Posterior vena cava (tissue), 2 donors: ENCODE measurements around the gene THAP7. TPM values are rescaled to one million over a fixed set of nuclear protein-coding genes. Genes with fewer than 3 reads are reported as not detected.
"Not testable (repeated sequence)": the region's sequence is repeated elsewhere in the genome, so short reads cannot be mapped to it uniquely, and the experiment has no call there.

Source experiments
- DNase-seq: peaks from one replicate; pipeline ENCODE4 v3.0.0-alpha.2; 2020; ENCODE audit warnings: low spot score
- intact Hi-C, 2 donors: fragments of 100-400 bp; cut with DNase I; formaldehyde crosslinking; loops; one replicate each; pipeline versions ENCODE4 v1.14.1 to v1.14.2; 2022 to 2023
- total RNA-seq, 2 donors: library from RNA; stranded (reverse); fragmentation: NEBNext Ultra II Directional; extraction: Animal tissue kit (Norgen Biotek cat#: 25700); gene quantifications; one replicate each; pipeline ENCODE4 v1.2.1, GENCODE V29; 2021
- donor health status: DM: yes; HTN: yes; CAD: no.
- donor health status: DM: yes; HTN: yes; CAD: no.

Gene THAP7
- total RNA-seq, 2 donors from 2014 or later, result 16.4 to 20.5 TPM

DNA sequence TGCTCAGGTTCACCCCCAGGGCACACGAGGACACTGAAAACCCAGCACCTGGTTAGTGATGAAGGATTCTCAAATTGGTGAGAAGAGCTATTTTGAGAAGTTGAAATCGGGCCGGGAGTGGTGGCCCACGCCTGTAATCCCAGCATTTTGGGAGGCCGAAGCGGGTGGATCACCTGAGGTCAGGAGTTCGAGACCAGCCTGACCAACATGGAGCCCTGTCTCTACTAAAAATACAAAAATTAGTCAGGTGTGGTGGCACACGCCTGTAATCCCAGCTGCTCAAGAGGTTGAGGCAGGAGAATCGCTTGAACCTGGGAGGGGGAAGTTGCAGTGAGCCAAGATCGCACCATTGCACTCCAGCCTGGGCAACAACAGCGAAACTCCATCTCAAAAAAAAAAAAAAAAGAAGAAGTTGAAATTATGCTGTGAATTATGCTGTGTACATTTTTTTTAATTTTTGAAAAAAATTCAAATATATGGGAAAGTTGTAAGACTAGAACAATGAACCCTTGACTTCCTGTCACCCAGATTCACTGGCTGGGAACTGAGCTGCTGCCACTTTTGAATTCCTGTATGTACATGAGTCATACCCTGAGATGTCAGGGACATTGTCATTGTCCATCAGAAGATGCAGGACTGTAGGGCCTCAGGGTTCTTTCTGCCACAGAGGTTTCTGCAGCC is 29.8 kb downstream of the THAP7 start:
- DNase-seq, intact Hi-C loops: not testable (repeated sequence)

DNA sequence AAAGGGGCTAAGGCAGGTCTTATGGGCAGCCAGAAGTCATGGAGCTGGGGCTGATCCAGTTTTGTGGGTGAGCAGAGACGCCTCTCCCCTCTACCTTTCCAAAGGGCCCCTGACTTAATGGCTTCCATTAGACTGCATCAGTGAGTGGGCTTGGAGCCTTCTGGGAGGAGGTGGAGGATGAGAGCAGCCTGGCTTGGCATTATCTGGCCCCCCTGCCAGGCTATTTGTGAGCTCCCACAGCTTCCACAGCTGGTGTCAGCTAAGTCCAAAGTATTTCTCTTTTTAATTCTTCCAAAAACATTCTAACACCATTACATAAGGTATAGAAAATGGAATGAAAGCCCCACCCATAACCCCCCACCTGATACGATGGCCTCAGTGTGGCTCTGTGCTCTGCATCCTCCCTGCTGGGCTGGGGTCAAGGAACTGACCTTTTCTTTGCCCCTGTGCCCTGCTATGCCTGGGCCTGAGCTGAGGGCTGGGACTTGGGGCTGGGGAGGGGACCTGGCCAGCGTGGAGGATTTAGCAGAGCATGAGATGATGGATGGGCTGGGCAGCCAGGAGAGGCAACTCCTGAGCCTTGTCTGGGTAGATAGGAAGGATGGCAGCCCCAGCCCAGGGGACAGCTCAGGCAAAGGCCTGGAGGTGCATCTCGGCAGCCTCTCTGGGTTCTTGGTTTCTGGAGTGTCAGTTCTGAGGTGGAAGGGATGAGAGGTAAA is 30.8 kb downstream of the THAP7 start:
- intact Hi-C loops, result no loop called here

DNA sequence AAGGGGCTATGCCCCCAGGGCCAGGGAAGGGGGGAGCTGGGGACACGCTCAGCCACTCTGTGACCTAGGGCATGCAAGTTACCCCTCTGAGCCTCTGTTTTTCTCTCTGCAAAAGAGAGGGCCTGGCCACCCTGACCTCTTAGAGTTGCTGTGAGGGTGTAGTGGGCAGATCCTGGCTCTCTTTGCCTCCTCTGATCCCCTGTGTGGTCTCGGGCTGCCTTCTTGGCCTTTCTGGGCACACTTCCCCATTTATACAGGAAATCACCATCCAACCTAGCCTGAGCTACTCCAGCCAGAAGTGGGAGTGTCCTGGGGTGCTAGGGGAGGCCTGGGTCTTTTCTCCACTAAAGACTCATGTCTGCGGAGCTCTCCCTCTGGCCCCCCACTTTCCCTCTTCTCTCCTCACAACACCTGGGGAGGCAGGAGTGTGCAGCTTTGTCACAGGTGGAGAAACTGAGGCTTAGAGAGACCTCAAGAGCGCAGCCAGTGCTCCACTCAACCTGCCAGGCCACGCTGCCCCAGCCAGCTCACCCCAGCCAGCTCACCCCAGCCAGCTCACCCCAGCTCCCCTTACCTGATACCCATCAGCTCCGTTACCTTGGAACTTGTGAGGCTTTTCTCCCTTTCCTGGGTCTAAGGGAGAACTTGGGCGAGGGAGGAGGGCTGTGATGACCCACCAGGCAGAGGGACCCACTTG is 33.5 kb downstream of the THAP7 start:
- intact Hi-C loops, result no loop called here
- no peak for DNase-seq

More for the DNA sequence above, 30.8 kb downstream of the THAP7 start:
- DNase-seq, result no peak

DNA sequence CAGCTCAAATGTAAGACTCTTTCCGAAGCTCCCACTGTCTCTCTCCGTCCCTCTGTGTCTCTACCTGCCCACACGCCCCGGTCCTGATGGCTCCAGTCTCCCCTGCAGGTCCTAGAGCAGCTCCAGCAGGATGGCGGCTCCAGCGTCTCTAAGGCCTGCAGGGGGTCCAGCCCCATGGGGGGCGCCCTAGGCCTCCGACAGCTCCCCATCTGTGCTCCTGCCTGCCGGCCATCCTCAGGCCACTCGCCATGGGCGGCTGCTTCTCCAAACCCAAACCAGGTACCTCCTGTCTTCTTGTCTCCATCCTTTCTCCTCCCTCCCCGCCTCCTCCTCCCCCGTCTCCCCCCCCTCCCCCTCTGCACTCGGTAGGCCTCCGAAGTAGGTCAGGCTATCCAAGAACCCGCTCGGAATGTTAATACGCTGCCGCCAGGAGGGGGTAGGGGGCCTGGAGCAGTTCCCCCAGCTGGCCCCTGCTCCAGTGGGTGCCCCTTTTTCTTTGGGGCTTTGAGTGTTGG is 34.2 kb downstream of the THAP7 start:
- intact Hi-C loops, result no loop called here
- DNase-seq, result no peak

DNA sequence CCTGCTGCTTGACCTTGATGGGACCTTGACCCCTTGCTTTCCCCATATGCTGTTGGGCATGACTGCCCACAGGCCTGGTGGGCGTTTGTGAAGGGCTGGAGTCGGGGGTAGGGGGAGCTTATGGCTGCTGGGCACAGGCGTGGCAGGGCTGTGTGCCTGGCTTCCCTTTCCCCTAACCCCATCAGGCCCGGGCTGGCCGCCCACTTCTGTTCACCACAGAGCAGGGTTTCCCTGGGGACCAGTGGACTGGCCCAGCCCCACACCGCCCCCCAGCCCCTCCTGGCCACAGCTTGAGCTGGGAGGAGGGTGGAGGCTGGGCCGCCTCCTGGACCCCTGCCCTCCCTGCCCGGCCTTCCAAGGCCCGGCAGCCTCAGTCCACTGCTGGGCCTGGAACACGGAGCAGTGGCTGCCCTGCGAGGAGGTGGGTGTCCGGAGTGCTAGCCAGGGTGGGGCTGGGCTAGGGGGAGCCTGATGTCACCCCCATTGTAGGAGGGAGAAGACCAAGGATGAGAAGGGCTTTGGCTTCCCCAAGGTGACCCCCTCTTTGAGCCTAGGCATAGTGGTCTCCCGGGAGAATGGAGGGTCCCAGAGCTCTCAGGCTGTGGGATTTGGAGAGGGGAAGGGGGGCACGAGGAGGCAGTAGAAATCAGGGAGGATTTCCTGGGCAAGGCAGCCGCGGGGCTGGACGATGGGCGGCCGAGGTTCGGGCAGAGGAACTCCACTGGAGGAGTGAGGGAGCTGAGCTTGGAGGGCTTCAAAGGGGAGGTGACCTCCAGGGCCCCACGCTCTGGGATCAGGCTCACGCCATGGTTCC is 34.8 kb downstream of the THAP7 start, which contains the start of gene AIFM3:
Gene AIFM3 (plus strand): TSS at position 373 of the 814 bp plus-strand sequence. CDS start 690 bp downstream, outside the sequence.
- intact Hi-C loops, result no loop called here
- DNase-seq, result no peak

DNA sequence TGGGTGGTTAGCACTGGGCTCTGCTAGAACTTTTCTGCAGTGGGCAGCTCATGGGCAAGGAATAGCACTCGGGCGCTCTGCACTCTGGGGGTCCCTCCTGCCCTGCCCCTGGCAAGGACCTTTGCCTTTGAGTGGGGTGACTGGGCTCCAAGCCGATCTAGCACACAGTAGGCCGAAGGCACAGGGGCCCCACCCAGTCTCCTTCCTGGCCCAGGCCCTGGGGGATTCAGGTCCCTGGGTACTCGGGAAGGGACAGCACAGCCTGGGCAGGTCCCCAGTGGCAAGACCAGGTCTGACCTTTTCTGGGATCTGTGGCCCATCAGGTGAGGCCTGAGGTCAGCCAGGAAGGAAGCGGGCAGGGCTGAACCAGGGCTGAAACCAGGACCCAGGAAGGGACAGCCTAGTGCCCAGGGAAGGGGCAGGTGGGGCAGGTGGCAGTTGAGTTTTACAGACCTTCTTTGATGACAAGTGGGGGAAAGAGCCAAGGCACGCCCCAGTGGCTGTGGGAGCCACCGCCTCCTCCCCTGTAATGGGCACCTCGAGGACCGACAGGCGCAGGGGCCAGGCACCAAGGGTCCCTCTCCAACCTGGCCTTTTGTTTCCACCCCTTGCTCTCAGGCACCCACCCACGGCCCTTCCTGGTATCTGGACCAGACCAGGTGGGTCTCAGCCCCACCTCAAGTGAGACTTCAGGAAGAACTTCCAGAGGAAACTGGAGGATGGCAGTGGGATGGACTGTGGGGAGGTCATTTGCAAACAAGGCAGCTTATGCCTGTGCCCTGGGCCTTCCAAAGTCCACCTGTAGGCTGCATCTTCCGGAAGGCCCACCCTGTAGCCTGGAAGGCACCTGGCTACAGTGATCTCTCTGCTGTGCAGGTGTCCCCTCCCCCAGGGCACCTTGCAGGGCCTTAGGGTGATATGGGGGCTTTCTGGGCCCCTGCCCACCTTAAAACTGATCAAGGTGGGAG is 35.7 kb downstream of the THAP7 start:
- no peak for DNase-seq
- intact Hi-C loops, result loop anchor here in 1 of 2 donors (2.0 kb wide), 2 partner anchors 17 to 33 kb away; no protein-coding TSS in a partner anchor

DNA sequence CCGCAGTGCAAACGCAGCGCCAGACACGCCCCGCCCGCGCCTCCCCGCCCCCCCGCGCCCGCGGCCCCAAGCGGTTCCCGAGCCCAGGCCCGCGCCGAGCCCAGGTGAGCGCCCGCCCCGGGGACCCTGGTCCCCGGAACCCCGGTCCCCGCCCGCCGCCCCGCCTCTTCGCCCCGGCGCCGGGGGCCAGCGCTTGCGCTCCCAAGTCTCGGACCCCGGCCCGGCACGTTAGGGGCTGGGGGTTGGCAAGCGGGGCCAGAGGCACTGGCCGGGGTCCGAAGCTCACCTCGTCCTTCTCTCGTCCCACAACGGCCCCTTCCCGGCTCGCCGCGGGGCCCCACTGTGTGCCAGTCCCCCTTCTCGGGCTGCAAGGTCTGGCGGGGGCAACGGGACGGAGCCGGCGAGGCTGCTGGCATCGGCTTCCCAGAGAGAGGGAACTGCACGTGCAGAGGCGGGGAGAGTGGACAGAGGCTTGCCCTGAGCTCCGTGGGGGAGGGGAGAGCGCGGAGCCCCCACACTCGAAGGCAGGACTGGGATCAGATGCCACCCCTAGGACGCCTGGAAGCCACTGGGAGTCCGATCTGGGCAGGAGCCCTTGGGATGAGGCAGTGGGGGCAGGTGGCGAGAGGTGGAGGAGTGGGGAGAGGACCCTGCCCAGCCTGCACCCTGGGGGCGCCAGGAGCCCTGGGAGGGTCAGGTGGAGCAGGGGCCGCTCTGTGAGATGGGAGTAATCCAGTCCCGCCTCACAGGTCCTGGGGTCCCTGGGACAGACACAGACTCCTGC is 36.6 kb downstream of the THAP7 start:
- DNase-seq, result no peak
- intact Hi-C loops, result loop anchor here in 1 of 2 donors (2.0 kb wide), 2 partner anchors 16 to 32 kb away; no protein-coding TSS in a partner anchor

DNA sequence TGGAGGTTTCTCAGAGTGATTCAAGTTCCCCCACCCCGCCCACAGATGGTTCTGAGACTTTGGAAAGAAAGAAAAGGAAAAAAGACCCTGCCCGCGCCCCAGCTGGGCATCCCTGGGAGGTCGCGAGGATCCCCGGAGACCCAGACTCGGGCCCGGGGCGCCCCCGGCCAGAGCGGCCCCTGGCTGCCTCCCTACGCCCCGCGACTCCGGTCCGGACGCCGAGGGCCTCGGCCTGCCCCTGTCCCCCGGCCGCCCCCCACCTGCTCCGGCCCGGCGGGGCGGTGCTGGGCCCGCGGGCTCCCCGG is 37.2 kb downstream of the THAP7 start:
- intact Hi-C loops, result loop anchor here in 1 of 2 donors (2.0 kb wide), 2 partner anchors 16 to 32 kb away; no protein-coding TSS in a partner anchor
- no peak for DNase-seq

DNA sequence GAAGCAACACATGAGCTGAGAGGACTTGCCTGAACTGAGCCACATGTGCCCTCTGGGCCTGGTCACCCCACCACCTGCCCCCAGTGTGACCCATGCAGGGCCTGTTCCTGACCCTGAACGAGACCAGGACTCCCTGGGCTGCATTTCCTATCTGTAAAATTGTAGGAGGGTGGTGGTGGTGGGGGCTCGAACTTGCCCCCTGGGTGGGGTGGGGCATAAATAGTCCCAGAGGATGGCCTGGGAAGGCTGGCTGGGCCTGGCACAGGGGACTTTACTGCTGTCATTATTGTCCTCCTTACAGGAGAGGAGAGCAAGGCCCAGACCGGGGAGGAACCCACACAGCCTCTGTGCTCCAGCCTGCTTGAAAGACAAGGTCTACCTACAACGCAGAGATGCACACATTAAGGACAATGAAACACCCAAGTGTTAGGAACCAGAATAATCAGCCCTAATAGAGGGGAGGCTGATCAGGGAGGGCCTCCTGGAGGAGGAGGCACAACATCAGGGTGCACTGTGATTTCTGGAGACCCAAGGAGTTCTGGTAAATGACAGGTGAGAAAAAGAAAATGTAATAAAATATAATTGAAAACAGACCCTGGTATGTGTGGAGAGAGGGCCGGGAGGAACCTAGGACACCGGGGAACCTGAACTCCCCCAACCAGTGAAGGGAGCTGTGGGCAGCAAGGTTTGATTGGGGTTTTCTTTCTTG is 37.7 kb downstream of the THAP7 start:
- intact Hi-C loops, result loop anchor here in 1 of 2 donors (2.0 kb wide), 2 partner anchors 15 to 31 kb away; no protein-coding TSS in a partner anchor
- DNase-seq, result no peak

DNA sequence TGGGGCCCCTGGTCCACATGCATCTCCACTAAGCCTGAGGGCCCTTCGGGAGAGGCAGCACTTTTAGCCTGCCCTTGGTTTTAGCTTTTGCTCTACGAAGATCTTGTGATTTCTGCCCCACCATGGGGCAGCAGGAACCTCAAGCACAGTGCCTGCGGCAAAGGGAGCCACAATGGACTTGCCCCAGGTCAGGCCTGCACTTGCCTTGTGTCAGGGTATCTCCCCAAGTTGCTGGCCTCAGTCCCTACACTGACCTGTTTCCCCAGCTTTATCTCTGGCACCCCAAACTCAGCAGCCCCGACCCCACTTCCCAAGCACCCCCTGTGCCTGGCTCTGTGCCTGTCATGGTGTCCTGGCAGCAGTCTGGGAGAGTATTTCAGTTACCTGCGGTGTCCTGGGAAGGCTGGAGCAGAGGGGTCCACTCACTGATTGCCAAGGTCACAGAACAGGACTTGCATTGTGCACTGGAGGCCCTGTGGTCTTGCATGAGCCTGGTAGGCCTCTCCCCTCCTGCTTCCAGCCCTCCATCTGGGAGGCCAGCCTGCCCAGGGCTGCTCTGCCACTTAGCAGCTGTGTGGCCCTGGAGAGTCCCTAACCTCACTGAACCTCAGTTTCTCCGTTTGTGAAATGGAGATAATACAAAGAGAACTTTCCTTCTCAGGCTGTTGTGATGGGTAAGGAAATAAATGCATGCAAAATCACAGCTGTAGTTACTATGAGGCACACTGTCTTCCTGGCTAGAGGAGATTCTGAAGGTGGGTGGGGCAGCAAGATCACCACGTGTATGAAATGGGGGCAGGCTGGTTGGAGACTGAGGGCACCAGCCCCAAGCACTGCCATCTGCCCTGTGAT is 38.5 kb downstream of the THAP7 start:
- no peak for DNase-seq
- intact Hi-C loops, result loop anchor here in 1 of 2 donors (2.0 kb wide), 2 partner anchors 15 to 31 kb away; no protein-coding TSS in a partner anchor

DNA sequence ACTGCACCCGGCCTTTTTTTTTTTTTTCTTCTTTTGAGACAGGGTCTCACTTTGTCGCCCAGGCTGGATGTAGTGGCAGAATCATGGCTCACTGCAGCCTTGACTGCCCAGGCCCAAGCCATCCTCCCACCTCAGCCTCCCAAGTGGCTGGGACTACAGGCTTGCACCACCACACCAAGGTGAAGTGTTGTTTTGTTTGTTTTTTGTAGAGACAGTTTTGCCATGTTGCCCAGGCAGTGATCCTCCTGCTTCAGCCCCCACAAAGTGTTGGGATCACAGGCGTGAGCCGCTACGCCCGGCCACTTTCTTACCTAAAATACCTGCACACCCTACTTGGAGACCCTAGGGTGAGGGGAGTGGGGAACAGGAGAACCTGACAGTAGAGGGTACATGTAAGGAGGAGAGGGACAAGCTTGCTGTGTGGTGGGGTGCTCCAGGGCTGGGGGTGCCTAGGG is 39.4 kb downstream of the THAP7 start:
- intact Hi-C loops, result no loop called here
- DNase-seq, result no peak

DNA sequence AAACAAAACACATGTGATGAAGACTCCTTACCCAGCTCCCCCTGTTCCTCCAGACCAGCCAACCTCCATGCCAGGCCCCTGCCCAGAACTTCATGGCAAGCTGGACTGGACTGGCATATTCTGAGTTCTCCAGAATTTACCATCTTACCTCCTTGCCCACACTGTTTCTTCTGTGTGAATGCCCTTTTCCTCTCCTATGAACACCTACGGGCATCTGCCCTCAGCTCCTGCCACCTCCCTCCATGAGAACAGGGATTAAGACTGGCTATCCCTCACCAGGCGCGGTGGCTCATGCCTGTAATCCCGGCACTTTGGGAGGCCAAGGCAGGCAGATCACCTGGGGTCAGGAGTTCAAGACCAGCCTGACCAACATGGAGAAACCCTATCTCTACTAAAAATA is 41.3 kb downstream of the THAP7 start:
- intact Hi-C loops, result no loop called here
- no peak for DNase-seq

DNA sequence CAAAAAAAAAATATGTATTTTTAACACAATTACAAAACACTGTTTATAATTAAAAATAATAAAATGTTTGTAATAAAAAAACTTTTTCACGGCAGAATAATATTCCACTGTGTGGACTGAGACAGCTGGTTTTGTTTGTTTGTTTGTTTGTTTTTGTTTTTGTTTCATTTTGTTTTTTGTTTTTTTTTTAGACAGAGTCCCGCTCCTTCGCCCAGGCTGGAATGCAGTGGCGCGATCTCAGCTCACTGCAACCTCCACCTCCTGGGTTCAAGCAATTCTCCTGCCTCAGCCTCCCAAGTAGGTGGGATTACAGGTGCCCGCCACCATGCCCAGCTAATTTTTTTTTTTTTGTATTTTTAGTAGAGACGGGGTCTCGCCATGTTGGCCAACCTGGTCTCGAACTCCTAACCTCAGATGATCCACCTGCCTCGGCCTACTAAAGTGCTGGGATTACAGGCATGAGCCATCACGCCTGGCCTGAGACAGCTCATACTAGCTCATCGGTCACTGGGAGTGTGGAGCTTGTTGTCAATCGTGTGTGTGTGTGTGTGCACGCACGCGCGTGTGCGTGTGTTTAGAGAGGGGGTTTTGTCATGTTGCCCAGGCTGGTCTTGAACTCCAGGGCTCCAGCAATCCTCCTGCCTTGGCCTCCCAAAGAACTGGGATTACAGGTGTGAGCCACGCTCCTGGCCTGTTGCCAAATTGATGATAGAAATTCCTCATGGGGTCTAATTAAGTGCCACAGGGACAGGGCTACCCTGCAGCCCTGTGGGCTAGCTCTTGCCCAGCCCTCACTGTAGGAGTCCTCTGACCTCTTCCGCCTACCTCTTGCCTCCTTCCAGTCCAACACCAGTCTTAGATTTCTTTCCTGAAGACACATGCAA is 42.1 kb downstream of the THAP7 start:
- intact Hi-C loops, result no loop called here
- DNase-seq, result no peak

DNA sequence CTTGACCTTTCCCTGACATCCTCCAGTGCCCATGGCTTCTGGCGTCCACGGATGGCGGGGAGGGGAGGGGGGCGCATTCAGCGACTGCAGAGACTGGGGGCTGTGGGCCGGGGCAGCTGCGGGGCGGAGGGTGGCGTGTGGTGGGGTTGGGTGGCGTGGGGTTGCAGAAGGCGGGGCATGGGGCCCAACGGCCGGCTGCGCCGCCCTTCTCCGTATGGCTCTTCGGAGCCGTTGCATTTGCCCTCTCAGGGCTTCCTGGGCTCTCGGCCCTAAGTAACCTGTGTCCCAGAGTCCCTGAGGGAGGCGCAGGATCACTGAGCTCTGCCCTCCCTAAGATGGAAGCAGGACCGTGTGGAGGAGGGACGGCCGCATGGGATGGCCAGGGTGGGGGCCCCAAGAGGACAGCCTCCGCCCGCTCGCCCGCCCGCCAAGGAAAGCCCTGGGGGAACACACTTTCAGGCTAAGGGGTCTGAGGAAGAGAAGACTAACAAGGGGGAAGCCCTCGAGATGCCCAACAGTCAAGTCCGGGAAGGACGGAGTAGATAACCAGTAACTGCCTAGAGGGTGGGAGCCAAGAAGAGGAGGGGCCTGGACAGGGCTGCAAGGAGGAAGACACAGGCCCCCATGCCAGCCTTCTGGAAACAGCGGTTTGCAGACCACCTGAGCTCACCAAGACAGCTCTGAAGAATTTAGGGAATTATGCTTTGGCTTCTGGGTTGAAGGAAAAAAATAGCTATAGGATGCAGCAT is 44.1 kb downstream of the THAP7 start:
- intact Hi-C loops, result no loop called here
- DNase-seq, result no peak
